Measurements from ENCODE around the gene AJM1. TPM values are rescaled to one million over a fixed set of nuclear protein-coding genes. Genes with fewer than 3 reads are reported as not detected.

Gene AJM1
- total and polyA plus RNA-seq, 2 donors (not counting 1 experiment from before 2014, with no cell fraction given) = 0.19 to 1.7 TPM

DNA sequence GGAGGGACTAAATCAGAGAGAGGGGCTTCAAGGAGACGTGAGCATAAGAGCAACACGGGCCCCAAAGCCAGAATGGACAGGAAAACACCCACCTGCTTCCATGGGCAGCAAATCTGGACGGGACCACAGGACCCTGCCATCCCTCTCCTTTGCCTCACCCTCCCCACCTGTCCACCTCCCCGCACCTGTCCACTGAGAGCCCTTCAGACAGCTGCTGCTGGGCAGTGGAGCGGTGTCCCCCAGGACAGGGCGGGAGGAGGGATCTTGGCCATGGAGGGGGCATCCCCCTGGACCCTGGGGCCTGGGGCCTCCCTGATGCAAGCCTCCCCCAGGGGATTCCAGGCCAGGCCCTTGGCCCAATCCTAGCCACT is 43.6 kb upstream of the AJM1 start:
- no peaks in the 10 kb centered on the region for H4K20me1 ChIP-seq (ENCODE audit: control insufficient read depth, extremely low read depth, insufficient read depth, low read length)
- H3K79me2 ChIP-seq (ENCODE audit: control insufficient read depth, insufficient read depth, low read length) = no peaks in the 10 kb centered on the region
- no peak overlapping the region for H3K4me3 ChIP-seq (replicated peaks in 1 of 4; ENCODE audit: control extremely low read depth in 1 of 4, insufficient read depth in 1 of 4, low read depth in 3 of 4, low read length in 4 of 4)
- H3K4me1 ChIP-seq (ENCODE audit: control insufficient read depth, extremely low read depth, insufficient read depth, low read length) = no peaks in the 10 kb centered on the region
- TF ChIP-seq, protein P1, sequence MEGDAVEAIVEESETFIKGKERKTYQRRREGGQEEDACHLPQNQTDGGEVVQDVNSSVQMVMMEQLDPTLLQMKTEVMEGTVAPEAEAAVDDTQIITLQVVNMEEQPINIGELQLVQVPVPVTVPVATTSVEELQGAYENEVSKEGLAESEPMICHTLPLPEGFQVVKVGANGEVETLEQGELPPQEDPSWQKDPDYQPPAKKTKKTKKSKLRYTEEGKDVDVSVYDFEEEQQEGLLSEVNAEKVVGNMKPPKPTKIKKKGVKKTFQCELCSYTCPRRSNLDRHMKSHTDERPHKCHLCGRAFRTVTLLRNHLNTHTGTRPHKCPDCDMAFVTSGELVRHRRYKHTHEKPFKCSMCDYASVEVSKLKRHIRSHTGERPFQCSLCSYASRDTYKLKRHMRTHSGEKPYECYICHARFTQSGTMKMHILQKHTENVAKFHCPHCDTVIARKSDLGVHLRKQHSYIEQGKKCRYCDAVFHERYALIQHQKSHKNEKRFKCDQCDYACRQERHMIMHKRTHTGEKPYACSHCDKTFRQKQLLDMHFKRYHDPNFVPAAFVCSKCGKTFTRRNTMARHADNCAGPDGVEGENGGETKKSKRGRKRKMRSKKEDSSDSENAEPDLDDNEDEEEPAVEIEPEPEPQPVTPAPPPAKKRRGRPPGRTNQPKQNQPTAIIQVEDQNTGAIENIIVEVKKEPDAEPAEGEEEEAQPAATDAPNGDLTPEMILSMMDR (conservative IDR thresholded peaks at IDR 0.05 in 1 of 2, IDR thresholded peaks at IDR 0.05 in 1 of 2; ENCODE audit: low read depth in 1 of 2, low read length in 2 of 2) = no peak
- no peak for TF ChIP-seq EZH2 (IDR thresholded peaks at IDR 0.05; ENCODE audit: low read length, missing control alignments)
- DNase-seq (ENCODE audit: low read depth in 2 of 2) = no peak
- H3K4me2 ChIP-seq (ENCODE audit: extremely low read depth, insufficient read depth, low read length) = no peak overlapping the region
- H3K9ac ChIP-seq (ENCODE audit: insufficient read depth, low read length) = no peak overlapping the region
- no peaks in the 10 kb centered on the region for H3K36me3 ChIP-seq (ENCODE audit: control insufficient read depth, insufficient read depth, low read length)
- no peak overlapping the region for H3K27ac ChIP-seq (ENCODE audit: insufficient read depth, low read length)
- no peaks in the 10 kb centered on the region for H3K9me3 ChIP-seq (ENCODE audit: control insufficient read depth, insufficient read depth, low read depth, low read length)
- H3K27me3 ChIP-seq (ENCODE audit: control insufficient read depth, insufficient read depth, low read length) = peaks cover 33% of the 10 kb centered on the region
- H2AFZ ChIP-seq (ENCODE audit: low read length) = no peak overlapping the region

DNA sequence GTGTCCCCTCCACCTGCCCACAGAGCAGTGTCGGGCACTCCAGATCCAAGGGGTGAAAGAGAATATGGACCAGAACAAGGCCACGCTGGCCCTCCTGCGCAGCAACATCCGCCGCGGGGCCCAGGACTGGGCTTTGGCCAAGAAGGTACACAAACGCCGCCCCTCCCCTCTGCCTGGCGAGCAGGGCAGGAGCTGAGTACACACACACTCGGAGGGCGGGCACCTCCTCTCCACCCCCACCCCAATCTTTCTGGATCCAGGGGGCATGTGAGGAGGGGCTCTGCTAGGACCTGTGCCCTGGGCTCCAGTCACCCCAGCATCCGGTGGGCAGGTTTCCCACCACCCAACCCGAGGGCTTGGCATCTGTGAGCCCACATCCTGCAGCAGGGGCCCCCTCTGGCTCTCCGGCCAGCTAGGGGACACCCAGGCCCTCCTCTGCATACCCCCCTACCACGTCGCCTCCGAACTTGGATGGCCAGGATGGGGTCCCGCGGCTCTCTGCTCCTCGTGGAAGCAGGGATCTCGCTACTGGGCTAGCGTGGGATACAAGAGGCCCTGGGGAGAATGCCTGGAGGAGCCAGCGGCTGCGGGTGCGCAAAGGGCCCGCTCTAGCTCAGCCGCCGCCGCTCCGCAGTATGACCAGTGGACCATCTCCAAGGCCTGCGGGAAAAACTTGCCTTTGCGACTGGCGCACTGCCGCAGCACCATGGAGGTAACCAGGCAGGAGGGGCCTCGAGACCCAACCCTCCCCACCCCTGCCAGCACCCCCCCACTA is 43.0 kb upstream of the AJM1 start:
- Histone ChIP-seq H3K4me2 (ENCODE audit: extremely low read depth, insufficient read depth, low read length) (no peak overlapping the region), H3K79me2 (ENCODE audit: control insufficient read depth, insufficient read depth, low read length) (no peaks in the 10 kb centered on the region), H3K4me1 (ENCODE audit: control insufficient read depth, extremely low read depth, insufficient read depth, low read length) (no peaks in the 10 kb centered on the region), H3K36me3 (ENCODE audit: control insufficient read depth, insufficient read depth, low read length) (no peaks in the 10 kb centered on the region), H4K20me1 (ENCODE audit: control insufficient read depth, extremely low read depth, insufficient read depth, low read length) (no peaks in the 10 kb centered on the region), H3K4me3 (replicated peaks in 1 of 4; ENCODE audit: control extremely low read depth in 1 of 4, insufficient read depth in 1 of 4, low read depth in 3 of 4, low read length in 4 of 4) (no peak overlapping the region), H3K9ac (ENCODE audit: insufficient read depth, low read length) (no peak overlapping the region), H3K27ac (ENCODE audit: insufficient read depth, low read length) (no peak overlapping the region), H3K27me3 (ENCODE audit: control insufficient read depth, insufficient read depth, low read length) (peaks cover 33% of the 10 kb centered on the region), H3K9me3 (ENCODE audit: control insufficient read depth, insufficient read depth, low read depth, low read length) (no peaks in the 10 kb centered on the region), H2AFZ (ENCODE audit: low read length) (no peak overlapping the region)
- TF ChIP-seq EZH2 (IDR thresholded peaks at IDR 0.05; ENCODE audit: low read length, missing control alignments) = no peak
- TF ChIP-seq, protein P1 (conservative IDR thresholded peaks at IDR 0.05 in 1 of 2, IDR thresholded peaks at IDR 0.05 in 1 of 2; ENCODE audit: low read depth in 1 of 2, low read length in 2 of 2) = no peak
- DNase-seq (ENCODE audit: low read depth in 2 of 2) = no peak

DNA sequence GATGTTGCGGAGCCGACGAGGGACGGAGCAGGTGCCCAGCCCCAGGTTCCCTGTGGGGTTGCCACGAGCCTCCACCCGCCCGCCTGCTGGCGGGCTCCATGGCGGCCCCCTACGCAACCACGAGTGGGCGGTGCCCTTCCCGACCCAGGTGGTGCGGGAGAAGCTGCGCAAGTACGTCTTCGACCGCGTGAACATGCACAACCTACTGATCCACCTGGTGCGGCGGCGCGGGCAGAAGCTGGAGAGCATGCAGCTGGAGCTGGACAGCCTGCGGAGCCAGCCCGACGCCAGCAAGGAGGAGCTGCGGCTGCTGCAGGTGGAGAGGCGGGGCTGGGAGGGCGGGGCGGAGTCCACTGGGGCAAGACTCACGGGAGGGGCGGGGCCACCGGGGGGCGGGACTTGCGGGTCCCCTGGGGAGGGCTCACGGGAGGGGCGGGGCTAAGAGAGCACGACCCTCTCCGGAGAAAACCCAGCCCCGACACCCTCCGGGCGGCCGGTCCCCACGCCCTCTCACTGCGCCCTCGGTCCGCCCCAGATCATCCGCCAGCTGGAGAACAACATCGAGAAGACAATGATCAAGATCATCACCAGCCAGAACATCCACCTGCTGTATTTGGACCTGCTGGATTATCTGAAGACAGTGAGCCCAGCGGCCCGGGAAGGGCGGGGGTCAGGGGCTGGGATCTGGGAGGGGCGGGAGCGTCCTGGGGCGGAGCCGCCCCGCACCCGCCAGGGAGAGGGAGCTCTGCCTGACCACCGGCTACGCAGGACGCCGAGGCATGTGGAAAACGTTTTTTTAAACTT is 42.2 kb upstream of the AJM1 start:
- Histone ChIP-seq H3K79me2 (ENCODE audit: control insufficient read depth, insufficient read depth, low read length) (no peaks in the 10 kb centered on the region), H3K4me3 (replicated peaks in 1 of 4; ENCODE audit: control extremely low read depth in 1 of 4, insufficient read depth in 1 of 4, low read depth in 3 of 4, low read length in 4 of 4) (peak overlapping the region in 3 of 4 experiments; percentile 8 to 43 (median 34)), H3K9ac (ENCODE audit: insufficient read depth, low read length) (no peak overlapping the region), H2AFZ (ENCODE audit: low read length) (no peak overlapping the region), H4K20me1 (ENCODE audit: control insufficient read depth, extremely low read depth, insufficient read depth, low read length) (no peaks in the 10 kb centered on the region), H3K27ac (ENCODE audit: insufficient read depth, low read length) (no peak overlapping the region), H3K9me3 (ENCODE audit: control insufficient read depth, insufficient read depth, low read depth, low read length) (no peaks in the 10 kb centered on the region), H3K27me3 (ENCODE audit: control insufficient read depth, insufficient read depth, low read length) (peaks cover 33% of the 10 kb centered on the region), H3K4me2 (ENCODE audit: extremely low read depth, insufficient read depth, low read length) (peak overlapping the region; percentile 71), H3K36me3 (ENCODE audit: control insufficient read depth, insufficient read depth, low read length) (no peaks in the 10 kb centered on the region), H3K4me1 (ENCODE audit: control insufficient read depth, extremely low read depth, insufficient read depth, low read length) (no peaks in the 10 kb centered on the region)
- peak; percentile 42 to 44 for DNase-seq (ENCODE audit: low read depth in 2 of 2)
- TF ChIP-seq, protein P1 (conservative IDR thresholded peaks at IDR 0.05 in 1 of 2, IDR thresholded peaks at IDR 0.05 in 1 of 2; ENCODE audit: low read depth in 1 of 2, low read length in 2 of 2) = no peak
- no peak for TF ChIP-seq EZH2 (IDR thresholded peaks at IDR 0.05; ENCODE audit: low read length, missing control alignments)
